NCI-H345 (cell line): ENCODE data around the gene ITGB6.
"Not testable (repeated sequence)": the region's sequence is repeated elsewhere in the genome, so short reads cannot be mapped to it uniquely, and the experiment has no call there.

Experiments used
- DNase-seq: peaks from one replicate; lab custom pipeline; 2025; lab: John Stamatoyannopoulos, UW

ITGB6 gene

GRCh38 chr2:160181146-160181836 is 18.8 kb downstream of the ITGB6 start:
- not testable (repeated sequence) for DNase-seq

DNA sequence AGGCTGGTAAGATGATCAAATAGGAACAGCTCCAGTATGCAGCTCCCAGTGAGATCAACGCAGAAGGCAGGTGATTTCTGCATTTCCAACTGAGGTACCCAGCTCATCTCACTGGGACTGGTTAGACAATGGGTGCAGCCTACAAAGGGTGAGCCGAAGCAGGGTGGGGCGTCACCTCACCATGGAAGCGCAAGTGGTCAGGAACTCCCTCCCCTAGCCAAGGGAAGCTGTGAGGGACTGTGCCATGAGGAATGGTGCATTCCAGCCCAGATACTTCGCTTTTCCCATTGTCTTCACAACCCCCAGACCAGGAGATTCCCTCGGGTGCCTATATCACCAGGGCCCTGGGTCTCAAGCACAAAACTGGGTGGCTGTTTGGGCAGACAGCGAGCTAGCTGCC is 19.4 kb downstream of the ITGB6 start:
- not testable (repeated sequence) for DNase-seq

GRCh38 chr2:160180172-160180571 is 19.9 kb downstream of the ITGB6 start:
- no peak for DNase-seq

- peak; percentile 10 for DNase-seq
Measured at GRCh38 chr2:160175169-160176134, 24.6 kb downstream of the ITGB6 start.

- no peak for DNase-seq
Measured at GRCh38 chr2:160174322-160174721, 25.8 kb downstream of the ITGB6 start.

DNA sequence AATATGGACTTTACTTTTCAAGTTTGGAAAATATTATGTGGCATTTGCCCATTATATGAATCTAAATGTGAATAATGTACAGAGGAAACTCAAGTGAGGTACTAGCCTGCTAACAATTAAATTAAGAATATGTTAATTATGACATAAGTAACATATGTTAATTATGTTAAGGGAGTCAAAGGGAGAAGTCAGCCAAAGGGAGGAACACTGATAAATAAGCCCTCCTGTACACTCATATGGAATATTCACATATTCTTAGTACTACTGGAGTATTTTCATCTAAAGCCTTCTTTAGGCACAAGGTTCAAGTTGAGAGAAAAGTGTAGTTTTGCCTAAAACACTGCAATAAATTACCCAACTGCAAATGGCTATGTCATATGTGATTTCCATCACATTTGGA is 30.1 kb downstream of the ITGB6 start:
- DNase-seq = no peak

- DNase-seq = no peak
Measured at GRCh38 chr2:160169471-160169870, 30.6 kb downstream of the ITGB6 start.

DNA sequence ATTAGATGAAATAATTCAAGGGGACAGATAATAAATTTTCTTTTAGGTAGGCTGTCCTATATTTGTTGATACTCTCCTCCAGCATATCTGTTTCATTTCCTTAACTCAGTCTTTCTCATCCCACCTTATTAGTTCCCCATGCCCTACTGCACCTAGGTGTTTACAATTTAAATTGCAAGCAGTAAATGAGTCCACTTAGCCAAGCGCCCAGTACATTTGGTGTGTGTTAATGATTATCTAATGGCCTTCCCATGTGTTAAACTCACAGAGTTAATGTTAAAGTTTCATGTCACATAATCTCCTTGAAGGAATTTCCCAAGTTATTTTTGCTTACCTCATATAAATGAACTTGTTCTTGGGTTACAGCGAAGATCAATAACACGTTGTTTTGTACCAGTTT is 31.2 kb downstream of the ITGB6 start:
- DNase-seq = no peak

DNA sequence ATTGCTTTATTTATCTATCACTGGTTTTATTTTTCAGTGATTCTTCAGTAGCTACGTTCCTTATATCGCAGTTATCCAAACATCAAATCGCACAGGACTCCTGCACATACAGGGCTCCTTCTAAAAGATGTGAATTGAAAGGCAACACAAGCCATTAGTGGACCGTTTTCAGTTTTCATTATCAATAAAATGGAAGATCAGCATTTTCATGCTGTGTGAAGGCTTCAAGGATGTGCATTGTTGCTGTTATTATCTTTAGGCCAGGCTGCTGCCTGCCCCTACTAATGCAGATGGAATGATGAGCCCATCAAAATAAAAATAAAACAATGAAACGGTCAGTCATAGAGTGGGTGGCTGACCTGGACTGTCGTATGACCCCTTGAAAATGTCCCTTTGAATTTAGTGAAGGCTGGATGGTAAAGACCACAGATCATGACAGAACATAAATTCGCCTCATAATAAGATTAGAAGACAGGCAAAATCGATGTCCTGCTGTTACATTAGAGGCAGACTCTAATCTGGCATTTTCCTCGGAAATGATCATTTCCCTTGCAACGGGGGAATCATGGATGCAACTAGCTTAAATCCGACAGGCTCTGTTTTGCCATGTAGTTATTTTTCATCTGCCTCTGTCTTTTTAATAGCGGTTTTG is 32.9 kb downstream of the ITGB6 start:
- DNase-seq = no peak

- DNase-seq = no peak
Measured at GRCh38 chr2:160165996-160166395, 34.1 kb downstream of the ITGB6 start.

DNA sequence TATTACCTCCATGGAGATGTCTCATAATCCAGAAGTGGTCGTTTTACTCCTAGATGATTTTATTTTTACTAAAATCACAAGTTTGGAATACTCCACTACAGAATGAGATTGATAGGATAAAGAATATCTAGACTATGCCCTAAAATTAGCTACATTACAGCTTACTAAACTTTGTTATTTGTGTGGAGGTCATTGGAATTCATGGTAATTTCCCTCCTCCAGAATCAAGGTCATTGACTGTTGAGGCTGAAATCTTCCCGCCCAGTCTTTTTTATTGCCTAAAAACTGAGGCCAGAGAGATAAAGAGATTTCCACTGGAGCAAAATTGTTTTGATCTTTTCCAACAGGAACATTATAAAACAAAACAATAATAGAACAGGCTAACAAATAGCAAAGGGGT is 35.0 kb downstream of the ITGB6 start:
- no peak for DNase-seq

GRCh38 chr2:160157861-160158829 is 41.9 kb downstream of the ITGB6 start:
- no peak for DNase-seq

GRCh38 chr2:160156665-160157064 is 43.4 kb downstream of the ITGB6 start:
- DNase-seq = no peak

DNA sequence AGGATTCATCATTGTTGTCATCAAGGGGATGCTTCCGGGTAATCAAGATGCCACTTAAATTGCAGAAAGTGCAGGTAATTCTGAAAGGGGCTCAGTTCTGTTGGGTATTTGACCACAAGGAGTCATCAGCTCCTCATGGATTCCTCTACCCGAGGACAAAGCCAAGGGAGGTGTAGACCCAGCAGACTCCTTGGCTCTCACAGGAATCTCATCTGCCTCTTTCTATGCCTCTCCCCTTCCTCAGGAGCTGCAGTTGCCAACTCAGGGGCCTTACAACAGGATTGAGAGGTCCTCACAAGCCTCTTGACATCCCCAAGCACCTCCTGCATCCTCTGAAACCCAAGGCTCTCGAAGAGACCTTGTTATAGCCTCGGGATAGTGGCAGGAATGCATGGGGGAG is 44.0 kb downstream of the ITGB6 start:
- no peak for DNase-seq

- not testable (repeated sequence) for DNase-seq
Measured at GRCh38 chr2:160148419-160148818, 51.7 kb downstream of the ITGB6 start.

DNA sequence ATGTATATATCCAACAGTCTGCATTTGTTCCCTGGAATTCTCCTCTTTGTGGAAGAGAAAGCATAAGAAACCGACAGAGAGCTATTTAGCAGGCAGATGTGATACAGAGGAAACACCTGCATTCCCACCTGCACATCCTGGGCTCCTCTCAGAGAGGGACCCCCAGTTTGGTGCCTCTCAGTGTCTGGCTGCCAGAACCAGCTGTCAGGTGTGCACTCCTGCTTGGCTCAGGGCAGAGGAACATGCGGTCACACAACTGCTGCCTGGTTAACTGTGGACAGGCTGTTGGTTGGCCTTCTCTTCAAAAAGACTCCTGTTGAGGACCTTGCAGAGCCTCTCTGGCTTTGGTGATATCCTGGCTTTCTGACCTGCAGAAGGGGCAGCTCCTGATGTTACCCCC is 54.6 kb downstream of the ITGB6 start:
- DNase-seq = no peak

- no peak for DNase-seq
Measured at GRCh38 chr2:160144280-160144990, 55.6 kb downstream of the ITGB6 start.

GRCh38 chr2:160142472-160142871 is 57.6 kb downstream of the ITGB6 start:
- DNase-seq = no peak

- no peak for DNase-seq
Measured at GRCh38 chr2:160141912-160142311, 58.2 kb downstream of the ITGB6 start.

DNA sequence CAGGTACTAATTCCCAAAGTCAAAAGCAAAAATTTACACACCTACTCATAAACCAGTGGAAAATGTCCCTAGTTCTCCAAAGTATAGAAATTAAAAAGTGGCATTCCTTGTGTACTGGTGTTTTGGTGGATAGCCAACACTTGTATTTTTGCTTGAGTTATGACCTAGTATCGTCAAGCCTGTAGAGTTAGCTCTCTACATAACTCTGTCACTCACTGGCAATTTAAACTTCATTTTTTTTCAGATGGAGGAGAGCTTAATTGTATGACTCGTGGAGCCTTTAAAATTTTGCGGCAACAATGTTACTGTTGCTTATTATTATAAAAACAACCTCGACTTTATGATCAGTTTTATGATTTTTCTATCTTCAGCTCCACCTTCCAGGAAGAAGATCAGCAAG is 58.7 kb downstream of the ITGB6 start:
- DNase-seq = no peak

GRCh38 chr2:160140471-160140870 is 59.6 kb downstream of the ITGB6 start:
- no peak for DNase-seq
